Measurements from ENCODE around the gene SMCO4.
A peak's percentile ranks its signal among the peaks of the same experiment; 100 is the strongest.
"Not testable (repeated sequence)": the region's sequence is repeated elsewhere in the genome, so short reads cannot be mapped to it uniquely, and the experiment has no call there.

The SMCO4 gene

DNA sequence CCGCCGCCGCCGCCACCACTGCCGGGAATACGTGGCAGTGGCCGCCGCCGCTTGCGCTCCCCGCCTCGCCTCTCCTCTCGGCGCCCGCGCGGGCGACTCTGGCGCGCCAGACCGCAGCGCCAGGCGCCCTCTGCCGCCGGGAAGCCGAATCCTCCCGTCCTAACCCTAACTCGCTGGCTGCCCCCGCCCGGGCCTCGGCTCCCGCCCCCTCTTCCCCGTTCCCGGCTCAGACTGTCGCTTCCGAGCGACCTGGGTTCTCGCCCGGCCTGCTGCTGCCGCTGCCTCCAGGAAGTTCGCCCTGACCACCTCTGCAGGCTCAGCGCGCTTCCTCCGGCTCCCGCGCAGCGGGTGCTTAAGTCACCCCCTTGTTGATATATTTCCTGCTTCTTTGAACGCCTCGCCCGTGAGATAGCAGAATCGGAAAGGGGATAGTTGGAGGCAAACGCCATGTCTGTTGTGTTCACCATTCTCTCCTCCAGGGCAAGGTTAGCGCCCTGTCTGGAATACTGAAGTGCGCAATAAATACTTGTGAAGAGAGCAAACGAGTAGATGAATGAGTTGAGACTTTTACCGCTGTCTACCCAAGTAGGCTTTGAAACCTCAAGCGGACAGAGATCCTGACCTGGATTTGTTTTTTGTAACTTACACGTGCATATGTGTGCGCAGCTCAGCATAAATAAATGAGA is at the start of gene SMCO4:
Gene SMCO4, minus strand, starts transcription at position 100 of the 686 bp plus-strand sequence. CDS start 64,202 bp downstream, outside the sequence.
- DNase-seq (ENCODE audit: low read depth) = no peak
- H3K4me3 ChIP-seq (ENCODE audit: control insufficient read depth, low read depth, low read length) = peak within 1 kb of the TSS; percentile 75
- TF ChIP-seq, protein P1, sequence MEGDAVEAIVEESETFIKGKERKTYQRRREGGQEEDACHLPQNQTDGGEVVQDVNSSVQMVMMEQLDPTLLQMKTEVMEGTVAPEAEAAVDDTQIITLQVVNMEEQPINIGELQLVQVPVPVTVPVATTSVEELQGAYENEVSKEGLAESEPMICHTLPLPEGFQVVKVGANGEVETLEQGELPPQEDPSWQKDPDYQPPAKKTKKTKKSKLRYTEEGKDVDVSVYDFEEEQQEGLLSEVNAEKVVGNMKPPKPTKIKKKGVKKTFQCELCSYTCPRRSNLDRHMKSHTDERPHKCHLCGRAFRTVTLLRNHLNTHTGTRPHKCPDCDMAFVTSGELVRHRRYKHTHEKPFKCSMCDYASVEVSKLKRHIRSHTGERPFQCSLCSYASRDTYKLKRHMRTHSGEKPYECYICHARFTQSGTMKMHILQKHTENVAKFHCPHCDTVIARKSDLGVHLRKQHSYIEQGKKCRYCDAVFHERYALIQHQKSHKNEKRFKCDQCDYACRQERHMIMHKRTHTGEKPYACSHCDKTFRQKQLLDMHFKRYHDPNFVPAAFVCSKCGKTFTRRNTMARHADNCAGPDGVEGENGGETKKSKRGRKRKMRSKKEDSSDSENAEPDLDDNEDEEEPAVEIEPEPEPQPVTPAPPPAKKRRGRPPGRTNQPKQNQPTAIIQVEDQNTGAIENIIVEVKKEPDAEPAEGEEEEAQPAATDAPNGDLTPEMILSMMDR (IDR thresholded peaks at IDR 0.05; ENCODE audit: control insufficient read depth, insufficient read depth, low read depth, low read length, missing control alignments) = peak; percentile 60

DNA sequence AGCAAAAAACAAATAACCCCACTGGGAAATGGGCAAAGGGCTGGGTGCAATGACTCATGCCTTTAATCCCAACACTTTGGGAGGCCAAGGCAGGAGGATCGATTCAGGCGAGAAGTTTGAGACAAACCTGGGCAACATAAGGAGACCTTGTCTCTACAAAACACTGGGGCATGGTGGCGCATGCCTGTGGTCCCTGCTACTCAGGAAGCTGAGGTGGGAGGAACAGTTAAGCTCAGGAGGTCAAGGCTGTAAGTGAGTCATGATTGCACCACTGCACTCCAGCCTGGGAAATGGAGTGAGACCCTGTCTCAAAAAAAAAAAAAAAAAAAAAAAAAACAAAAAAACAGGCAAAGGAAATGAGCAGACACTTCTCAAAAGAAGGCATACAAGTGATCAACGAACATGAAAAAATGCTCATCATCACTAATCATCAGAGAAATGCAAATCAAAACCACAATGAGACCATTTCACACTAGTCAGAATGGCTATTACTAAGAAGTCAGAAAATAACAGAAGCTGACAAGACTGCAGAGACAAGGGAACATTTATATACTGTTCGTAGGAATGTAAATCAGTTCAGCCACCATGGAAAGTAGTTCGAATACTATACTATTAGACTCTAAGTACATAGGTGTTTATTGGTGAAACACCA is 48.2 kb upstream of the SMCO4 start:
- TF ChIP-seq, protein P1 (IDR thresholded peaks at IDR 0.05; ENCODE audit: control insufficient read depth, insufficient read depth, low read depth, low read length, missing control alignments) = no peak
- H3K4me3 ChIP-seq (ENCODE audit: control insufficient read depth, low read depth, low read length) = no peak overlapping the region
- DNase-seq (ENCODE audit: low read depth) = no peak

DNA sequence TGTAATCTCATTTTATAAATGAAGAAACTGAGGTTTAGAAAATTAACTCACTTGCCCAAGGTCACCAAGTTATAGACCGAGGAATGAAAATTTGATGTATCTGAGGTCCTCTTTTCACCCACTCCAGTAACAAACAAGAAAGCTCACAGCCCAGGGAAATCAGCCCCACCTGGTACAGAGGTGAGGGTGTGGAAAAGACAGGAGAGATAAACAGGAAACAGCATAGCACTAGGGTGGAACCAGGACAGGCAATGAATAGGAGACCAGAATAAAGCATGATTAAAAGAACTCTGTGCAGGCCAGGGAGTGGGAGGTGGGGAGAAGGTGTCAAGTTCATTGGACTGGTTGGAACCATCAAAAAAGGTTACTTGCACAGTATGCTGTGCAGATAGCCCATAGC is 46.2 kb upstream of the SMCO4 start:
- TF ChIP-seq, protein P1 (IDR thresholded peaks at IDR 0.05; ENCODE audit: control insufficient read depth, insufficient read depth, low read depth, low read length, missing control alignments) = no peak
- no peak for DNase-seq (ENCODE audit: low read depth)
- H3K4me3 ChIP-seq (ENCODE audit: control insufficient read depth, low read depth, low read length) = no peak overlapping the region

GRCh38 chr11:93587858-93588581 is 44.8 kb upstream of the SMCO4 start:
- no peak overlapping the region for H3K4me3 ChIP-seq (ENCODE audit: control insufficient read depth, low read depth, low read length)
- TF ChIP-seq, protein P1 (IDR thresholded peaks at IDR 0.05; ENCODE audit: control insufficient read depth, insufficient read depth, low read depth, low read length, missing control alignments) = no peak
- no peak for DNase-seq (ENCODE audit: low read depth)

- DNase-seq (ENCODE audit: low read depth); H3K4me3 ChIP-seq (ENCODE audit: control insufficient read depth, low read depth, low read length): not testable (repeated sequence)
These were observed 44.2 kb upstream of the SMCO4 start for GRCh38 chr11:93587425-93587824.

DNA sequence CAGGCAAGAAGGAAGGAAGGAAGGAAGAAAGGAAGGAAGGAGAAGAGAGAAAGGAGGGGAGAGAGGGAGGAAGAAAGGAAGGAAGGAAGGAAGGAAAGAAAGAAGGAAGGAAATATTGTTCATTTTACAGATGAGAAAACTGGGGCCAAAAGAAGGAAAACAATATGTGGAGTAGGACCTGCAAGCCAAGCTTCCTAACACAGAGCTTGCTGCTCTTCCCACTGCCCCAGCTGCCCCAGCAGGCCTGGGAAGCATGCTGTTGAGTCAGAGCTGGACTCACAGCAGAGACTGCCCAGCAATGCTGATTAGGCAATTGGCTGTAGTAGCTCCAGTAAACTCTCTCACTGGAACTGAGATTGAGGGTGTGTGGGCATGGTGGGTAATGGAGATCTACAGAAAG is 42.6 kb upstream of the SMCO4 start:
- TF ChIP-seq, protein P1 (IDR thresholded peaks at IDR 0.05; ENCODE audit: control insufficient read depth, insufficient read depth, low read depth, low read length, missing control alignments) = no peak
- H3K4me3 ChIP-seq (ENCODE audit: control insufficient read depth, low read depth, low read length) = no peak overlapping the region
- peak; percentile 68 for DNase-seq (ENCODE audit: low read depth)

GRCh38 chr11:93583490-93583889 is 40.3 kb upstream of the SMCO4 start:
- DNase-seq (ENCODE audit: low read depth) = no peak
- TF ChIP-seq, protein P1 (IDR thresholded peaks at IDR 0.05; ENCODE audit: control insufficient read depth, insufficient read depth, low read depth, low read length, missing control alignments) = no peak
- H3K4me3 ChIP-seq (ENCODE audit: control insufficient read depth, low read depth, low read length) = no peak overlapping the region
